ENCODE measurements around the gene PCGF6. TPM values are rescaled to one million over a fixed set of nuclear protein-coding genes. Genes with fewer than 3 reads are reported as not detected.

Gene PCGF6
- total RNA-seq (2014; rRNA removed; shearing (Covaris generic)) (9.7 and 23.3 TPM in 2 replicates), polyA plus RNA-seq (2016; fragmentation: Nextera tagmentation; extraction: Ambion mirVana) (12.6 and 14.4 TPM in 2 replicates)

GRCh38 chr10:103350517-103351260 lies at the start of gene PCGF6:
PCGF6 (minus strand) TSS chr10:103351140; CDS start chr10:103351066, 74 bp downstream.
- TF ChIP-seq EZH2 (IDR thresholded peaks at IDR 0.05; ENCODE audit: insufficient read depth, poor library complexity, severe bottlenecking) (no peak), EZH2phosphoT487 (IDR thresholded peaks at IDR 0.05; ENCODE audit: insufficient read depth, low read depth) (no peak)
- DNase-seq, result peak; percentile 88

GRCh38 chr10:103397191-103397825 lies 46.4 kb upstream of the PCGF6 start:
- Histone ChIP-seq H3K27ac (peak overlapping the region; percentile 73), H3K9me2 (ENCODE audit: insufficient read depth) (no peaks in the 10 kb centered on the region), H3K4me2 (ENCODE audit: unreplicated experiment) (peak overlapping the region; percentile 79), H2AFZ (peak overlapping the region; percentile 84), H3K4me3 (peak overlapping the region; percentile 96), H3K9me3 (ENCODE audit: low read depth) (no peaks in the 10 kb centered on the region), H3K9ac (peak overlapping the region; percentile 97), H4K20me1 (ENCODE audit: insufficient read depth) (no peaks in the 10 kb centered on the region; the same call in 1 of the 2 replicates), H3K4me1 (ENCODE audit: insufficient read depth) (peaks cover 33% of the 10 kb centered on the region), H3K27me3 (replicated peaks; ENCODE audit: insufficient read depth) (no peaks in the 10 kb centered on the region), H3K79me2 (ENCODE audit: insufficient read depth) (peaks cover 90% of the 10 kb centered on the region), H3F3A (ENCODE audit: insufficient read depth) (no peaks in the 10 kb centered on the region), H3K36me3 (ENCODE audit: low read depth) (peaks cover 20% of the 10 kb centered on the region)
- in situ Hi-C loops (cut with MboI), result no loop called here
- no peak for TF ChIP-seq EZH2phosphoT487 (IDR thresholded peaks at IDR 0.05; ENCODE audit: insufficient read depth, low read depth)
- DNase-seq, result peak; percentile 64
- 46 to 51% methylated on average over 19 of the region's 19 CpGs for WGBS, 2 experiments (ENCODE audit: low coverage in 1 of 2, low lambda C conversion rate in 2 of 2, missing lambda C conversion rate in 2 of 2)

More at GRCh38 chr10:103350517-103351260, at the start of gene PCGF6:
- H3F3A ChIP-seq (ENCODE audit: insufficient read depth), result no peaks in the 10 kb centered on the region
- no peaks in the 10 kb centered on the region for H4K20me1 ChIP-seq (ENCODE audit: insufficient read depth)
- peak within 1 kb of the TSS; percentile 57 for H3K27ac ChIP-seq
- peak within 1 kb of the TSS; percentile 90 for H3K4me3 ChIP-seq
- H3K36me3 ChIP-seq (ENCODE audit: low read depth), result peaks cover 14% of the 10 kb centered on the region
- peak within 1 kb of the TSS; percentile 94 for H2AFZ ChIP-seq
- H3K27me3 ChIP-seq (replicated peaks; ENCODE audit: insufficient read depth), result no peaks in the 10 kb centered on the region
- in situ Hi-C loops (cut with MboI), result no loop called here
- 1 to 2% methylated on average over 55 to 78 of the region's 82 CpGs for WGBS, 2 experiments (ENCODE audit: low coverage in 1 of 2, low lambda C conversion rate in 2 of 2, missing lambda C conversion rate in 2 of 2)
- H3K9me2 ChIP-seq (ENCODE audit: insufficient read depth), result no peaks in the 10 kb centered on the region
- H3K9ac ChIP-seq, result peak within 1 kb of the TSS; percentile 85
- peak within 1 kb of the TSS; percentile 73 for H3K4me2 ChIP-seq (ENCODE audit: unreplicated experiment)
- H3K9me3 ChIP-seq (ENCODE audit: low read depth), result no peaks in the 10 kb centered on the region
- peaks cover 33% of the 10 kb centered on the region for H3K79me2 ChIP-seq (ENCODE audit: insufficient read depth)
- peaks cover 3% of the 10 kb centered on the region; the same call in 1 of the 2 replicates for H3K4me1 ChIP-seq (ENCODE audit: insufficient read depth)

GRCh38 chr10:103396789-103397087 lies 45.8 kb upstream of the PCGF6 start:
- in situ Hi-C loops (cut with MboI), result no loop called here
- Histone ChIP-seq H3K4me1 (ENCODE audit: insufficient read depth) (peaks cover 33% of the 10 kb centered on the region), H3K4me3 (peak overlapping the region; percentile 96), H3K9me3 (ENCODE audit: low read depth) (no peaks in the 10 kb centered on the region), H4K20me1 (ENCODE audit: insufficient read depth) (no peaks in the 10 kb centered on the region; the same call in 1 of the 2 replicates), H2AFZ (peak overlapping the region; percentile 84), H3K79me2 (ENCODE audit: insufficient read depth) (peaks cover 96% of the 10 kb centered on the region), H3K9me2 (ENCODE audit: insufficient read depth) (no peaks in the 10 kb centered on the region), H3K27me3 (replicated peaks; ENCODE audit: insufficient read depth) (no peaks in the 10 kb centered on the region), H3K36me3 (ENCODE audit: low read depth) (peaks cover 24% of the 10 kb centered on the region), H3F3A (ENCODE audit: insufficient read depth) (no peaks in the 10 kb centered on the region), H3K9ac (peak overlapping the region; percentile 97), H3K27ac (peak overlapping the region; percentile 73), H3K4me2 (ENCODE audit: unreplicated experiment) (peak overlapping the region; percentile 79)
- DNase-seq, result no peak
- 0% methylated on average over 8 of the region's 8 CpGs for WGBS, 2 experiments (ENCODE audit: low coverage in 1 of 2, low lambda C conversion rate in 2 of 2, missing lambda C conversion rate in 2 of 2)
- TF ChIP-seq EZH2 (IDR thresholded peaks at IDR 0.05; ENCODE audit: insufficient read depth, poor library complexity, severe bottlenecking), result no peak
- TF ChIP-seq EZH2phosphoT487 (IDR thresholded peaks at IDR 0.05; ENCODE audit: insufficient read depth, low read depth), result no peak

GRCh38 chr10:103396067-103396788 lies 45.3 kb upstream of the PCGF6 start, which contains the start of the genes ATP5MK and PDCD11:
ATP5MK (minus strand) TSS chr10:103396475; CDS start chr10:103392457, 4,018 bp downstream.
PDCD11 (plus strand) TSS chr10:103396626; CDS start chr10:103398427, 1,801 bp downstream.
- Histone ChIP-seq H4K20me1 (ENCODE audit: insufficient read depth) (no peaks in the 10 kb centered on the region; the same call in 1 of the 2 replicates), H3K36me3 (ENCODE audit: low read depth) (peaks cover 24% of the 10 kb centered on the region), H3K9me2 (ENCODE audit: insufficient read depth) (no peaks in the 10 kb centered on the region), H3K4me3 (peak within 1 kb of the TSS; percentile 96), H3F3A (ENCODE audit: insufficient read depth) (no peaks in the 10 kb centered on the region), H3K27me3 (replicated peaks; ENCODE audit: insufficient read depth) (no peaks in the 10 kb centered on the region), H3K79me2 (ENCODE audit: insufficient read depth) (peaks cover 96% of the 10 kb centered on the region), H2AFZ (peak within 1 kb of the TSS; percentile 84), H3K4me2 (ENCODE audit: unreplicated experiment) (peak within 1 kb of the TSS; percentile 95), H3K4me1 (ENCODE audit: insufficient read depth) (peaks cover 33% of the 10 kb centered on the region), H3K9me3 (ENCODE audit: low read depth) (no peaks in the 10 kb centered on the region), H3K9ac (peak within 1 kb of the TSS; percentile 97), H3K27ac (peak within 1 kb of the TSS; percentile 80)
- in situ Hi-C loops (cut with MboI), result no loop called here
- 1% methylated on average over 54 of the region's 56 CpGs for WGBS, 2 experiments (ENCODE audit: low coverage in 1 of 2, low lambda C conversion rate in 2 of 2, missing lambda C conversion rate in 2 of 2)
- DNase-seq, result peak; percentile 100
- TF ChIP-seq EZH2phosphoT487 (IDR thresholded peaks at IDR 0.05; ENCODE audit: insufficient read depth, low read depth), result no peak
- TF ChIP-seq EZH2 (IDR thresholded peaks at IDR 0.05; ENCODE audit: insufficient read depth, poor library complexity, severe bottlenecking), result no peak
